Glutamatergic neuron (in vitro differentiated cells): Measurements from ENCODE around the gene TRA2A. TPM values are rescaled to one million over a fixed set of nuclear protein-coding genes. Genes with fewer than 3 reads are reported as not detected.

Source experiments
- DNase-seq: peaks from one replicate; pipeline ENCODE4 v3.0.0; 2022
- H3K27ac Mint-ChIP-seq: one replicate; pipeline ENCODE4 v1.8.0; 2020; ENCODE audit warnings: mild to moderate bottlenecking, mixed read lengths, inconsistent platforms; ENCODE audit not compliant: unreplicated experiment
- H3K27me3 Mint-ChIP-seq: one replicate; pipeline ENCODE4 v1.8.0; 2020; ENCODE audit warnings: mild to moderate bottlenecking, moderate library complexity, mixed read lengths, inconsistent platforms; ENCODE audit not compliant: unreplicated experiment
- H3K36me3 Mint-ChIP-seq: one replicate; pipeline ENCODE4 v1.8.0; 2020; ENCODE audit warnings: mild to moderate bottlenecking, mixed read lengths, inconsistent platforms; ENCODE audit not compliant: unreplicated experiment
- H3K4me1 Mint-ChIP-seq: one replicate; pipeline ENCODE4 v1.8.0; 2020; ENCODE audit warnings: mild to moderate bottlenecking, low read depth, mixed read lengths, inconsistent platforms; ENCODE audit not compliant: unreplicated experiment
- H3K4me3 Mint-ChIP-seq: one replicate; pipeline ENCODE4 v1.8.0; 2020; ENCODE audit warnings: mild to moderate bottlenecking, mixed read lengths, inconsistent platforms; ENCODE audit not compliant: unreplicated experiment
- H3K9me3 Mint-ChIP-seq: one replicate; pipeline ENCODE4 v1.8.0; 2020; ENCODE audit warnings: mild to moderate bottlenecking, moderate library complexity, mixed read lengths, inconsistent platforms; ENCODE audit not compliant: unreplicated experiment
- CTCF ChIP-seq: fragments of 200-600 bp; sonication (generic); IDR thresholded peaks from one replicate; pipeline ENCODE4 v1.5.0; 2021; ENCODE audit not compliant: partially characterized antibody, unreplicated experiment
- total RNA-seq: library from RNA; stranded (reverse); fragmentation: NEBNext Ultra II Directional; extraction: Animal tissue kit (Norgen Biotek cat#: 25700); gene quantifications from one replicate; pipeline ENCODE4 v1.2.1, GENCODE V29; 2021; ENCODE audit not compliant: unreplicated experiment

TRA2A gene
- total RNA-seq, 1 donor from 2014 or later, result 108 TPM

GRCh38 chr7:23467806-23468525 is 63.8 kb downstream of the TRA2A start:
- Mint-ChIP-seq H3K36me3 (no peaks in the 10 kb centered on the region), H3K27ac (peak overlapping the region; percentile 81), H3K27me3 (peaks cover 11% of the 10 kb centered on the region), H3K4me1 (peaks cover 33% of the 10 kb centered on the region), H3K9me3 (peaks cover 24% of the 10 kb centered on the region), H3K4me3 (peak overlapping the region; percentile 97)
- TF ChIP-seq CTCF, result no peak
- DNase-seq, result peak; percentile 41

GRCh38 chr7:23467291-23467805 is 64.4 kb downstream of the TRA2A start:
- no peak for DNase-seq
- Mint-ChIP-seq H3K27me3 (peaks cover 11% of the 10 kb centered on the region), H3K4me1 (peaks cover 33% of the 10 kb centered on the region), H3K4me3 (peak overlapping the region; percentile 97), H3K27ac (peak overlapping the region; percentile 65), H3K9me3 (peaks cover 26% of the 10 kb centered on the region), H3K36me3 (no peaks in the 10 kb centered on the region)
- TF ChIP-seq CTCF, result no peak

GRCh38 chr7:23462846-23463245 is 68.9 kb downstream of the TRA2A start:
- Mint-ChIP-seq H3K4me1 (peaks cover 28% of the 10 kb centered on the region), H3K36me3 (peaks cover 4% of the 10 kb centered on the region), H3K4me3 (peak overlapping the region; percentile 20), H3K9me3 (peaks cover 10% of the 10 kb centered on the region), H3K27me3 (peaks cover 5% of the 10 kb centered on the region), H3K27ac (no peak overlapping the region)
- no peak for DNase-seq
- no peak for TF ChIP-seq CTCF

GRCh38 chr7:23458044-23458443 is 73.7 kb downstream of the TRA2A start:
- Mint-ChIP-seq H3K4me3 (no peak overlapping the region), H3K4me1 (peaks cover 15% of the 10 kb centered on the region), H3K9me3 (peaks cover 7% of the 10 kb centered on the region), H3K36me3 (peaks cover 4% of the 10 kb centered on the region), H3K27ac (no peak overlapping the region), H3K27me3 (peaks cover 2% of the 10 kb centered on the region)
- TF ChIP-seq CTCF, result no peak
- DNase-seq, result no peak

GRCh38 chr7:23456093-23456492 is 75.7 kb downstream of the TRA2A start:
- Mint-ChIP-seq H3K9me3 (peaks cover 4% of the 10 kb centered on the region), H3K36me3 (peaks cover 2% of the 10 kb centered on the region), H3K27me3 (peaks cover 1% of the 10 kb centered on the region), H3K4me3 (peak overlapping the region; percentile 49), H3K27ac (no peak overlapping the region), H3K4me1 (peaks cover 11% of the 10 kb centered on the region)
- DNase-seq, result no peak
- no peak for TF ChIP-seq CTCF
